A549 (cell line): ENCODE results near the gene EMX2. TPM values are rescaled to one million over a fixed set of nuclear protein-coding genes. Genes with fewer than 3 reads are reported as not detected.

Experiments used
- ATAC-seq, 2 experiments: fragments of 200-7000 bp in 1 of 2; fragments of >200 bp in 1 of 2; cut with Nextera tagmentation in 1 of 2; cut with Tn5 transposase in 1 of 2; 3 replicates each; pipeline versions ENCODE4 v1.8.0 to v1.9.1; 2018 to 2020; ENCODE audit warnings: mild to moderate bottlenecking in 1 of 2, moderate library complexity in 1 of 2
- CTCF ChIA-PET: fragments of 300-600 bp; sonication (Branson Sonifier 250); formaldehyde crosslinking; extraction: SDS; loops from one replicate; lab custom pipeline; 2021; ENCODE audit warnings: antibody characterized with exemption, inconsistent platforms; lab: Yijun Ruan, JAX
- POLR2A ChIA-PET: fragments of 350-600 bp; formaldehyde crosslinking; extraction: SDS; loops from one replicate; lab custom pipeline; 2021; ENCODE audit warnings: antibody characterized with exemption, inconsistent platforms; lab: Yijun Ruan, JAX
- DNase-seq, 2 experiments: peaks; one replicate each; pipeline versions ENCODE4 v3.0.0 to v3.0.0-alpha.2; 2011 to 2016; ENCODE audit warnings: low read depth in 1 of 2, low spot score in 1 of 2
- FAIRE-seq: peaks from 2 replicates; lab custom pipeline; 2011; peaks lifted over from hg19 to GRCh38; lab: Jason Lieb, UNC
- H3K27ac ChIP-seq, 2 experiments: fragments of >200 bp; sonication (Bioruptor Twin); formaldehyde crosslinking; 3 replicates each; pipeline ENCODE4 v1.5.1; 2016 to 2017
- H3K4me1 ChIP-seq: fragments of >200 bp; sonication (Bioruptor Twin); formaldehyde crosslinking; 3 replicates; pipeline ENCODE4 v1.6.1; 2016
- H3K4me2 ChIP-seq: fragments of >200 bp; sonication (Bioruptor Twin); formaldehyde crosslinking; 3 replicates; pipeline ENCODE4 v1.6.1; 2016
- H3K4me3 ChIP-seq: fragments of >200 bp; sonication (Bioruptor Twin); formaldehyde crosslinking; 3 replicates; pipeline ENCODE4 v1.5.1; 2016
- H3K9me3 ChIP-seq: fragments of >200 bp; sonication (Bioruptor Twin); formaldehyde crosslinking; 3 replicates; pipeline ENCODE4 v1.6.1; 2016
- ATOH8 ChIP-seq: fragments of 250-450 bp; sonication (Bioruptor Pico); IDR thresholded peaks from 2 replicates; pipeline ENCODE4 v1.5.0; 2020; ENCODE audit warnings: low read depth, mild to moderate bottlenecking, moderate library complexity
- BHLHE40 ChIP-seq: IDR thresholded peaks from 2 replicates; pipeline ENCODE4 v1.6.1; 2012; ENCODE audit warnings: low read depth, low read length, inconsistent platforms
- CEBPB ChIP-seq, 2 experiments: fragments of >200 bp in 1 of 2; sonication (Bioruptor Twin) in 1 of 2; formaldehyde crosslinking in 1 of 2; IDR thresholded peaks; 2 replicates each; pipeline ENCODE4 v1.6.1; 2012 to 2016
- CHD2 ChIP-seq: fragments of 150-350 bp; IDR thresholded peaks from 2 replicates; pipeline ENCODE4 v1.6.1; 2014; ENCODE audit warnings: low read length; ENCODE audit not compliant: partially characterized antibody
- CHD4 ChIP-seq: fragments of 200-600 bp; sonication (generic); IDR thresholded peaks from 2 replicates; pipeline ENCODE4 v1.6.1; 2016; ENCODE audit warnings: antibody characterized with exemption, mild to moderate bottlenecking, borderline replicate concordance
- EHF ChIP-seq: fragments of 250-450 bp; sonication (Bioruptor Pico); IDR thresholded peaks from 2 replicates; pipeline ENCODE4 v1.5.0; 2020; ENCODE audit warnings: mild to moderate bottlenecking
- FOSL2 ChIP-seq, 2 experiments: fragments of 450-650 bp in 1 of 2; fragments of >200 bp in 1 of 2; sonication (Bioruptor Twin) in 1 of 2; formaldehyde crosslinking; IDR thresholded peaks; 2 replicates each; pipeline versions ENCODE4 v1.5.0 to v1.6.1; 2016 to 2020; ENCODE audit warnings: mild to moderate bottlenecking in 1 of 2, moderate library complexity in 1 of 2
- FOXS1 ChIP-seq: fragments of 250-450 bp; sonication (Bioruptor Pico); IDR thresholded peaks from 2 replicates; pipeline ENCODE4 v1.5.0; 2020; ENCODE audit warnings: mild to moderate bottlenecking, moderate library complexity
- HEYL ChIP-seq: fragments of 250-450 bp; sonication (Bioruptor Pico); IDR thresholded peaks from 2 replicates; pipeline ENCODE4 v1.8.0; 2021; ENCODE audit warnings: mild to moderate bottlenecking, moderate library complexity
- MAFK ChIP-seq: fragments of 450-650 bp; IDR thresholded peaks from 2 replicates; pipeline ENCODE4 v1.6.1; 2014; ENCODE audit not compliant: partially characterized antibody
- MAX ChIP-seq: IDR thresholded peaks from 2 replicates; pipeline ENCODE4 v1.6.1; 2012
- MAZ ChIP-seq: fragments of 150-350 bp; IDR thresholded peaks from 2 replicates; pipeline ENCODE4 v1.6.1; 2014; ENCODE audit warnings: antibody characterized with exemption, low read depth, low read length, borderline replicate concordance
- NFE2L2 ChIP-seq: fragments of 150-350 bp; conservative IDR thresholded peaks from 2 replicates; pipeline ENCODE4 v1.6.1; 2014; ENCODE audit warnings: low read length
- PHF8 ChIP-seq: fragments of 200-600 bp; sonication (generic); IDR thresholded peaks from 2 replicates; pipeline ENCODE4 v1.6.1; 2016; ENCODE audit warnings: low read depth, mild to moderate bottlenecking, antibody characterized with exemption, moderate library complexity, borderline replicate concordance
- SMC3 ChIP-seq: fragments of >200 bp; sonication (Bioruptor Twin); formaldehyde crosslinking; IDR thresholded peaks from 3 replicates; pipeline ENCODE4 v1.6.1; 2018; ENCODE audit warnings: inconsistent platforms
- TP53 ChIP-seq: fragments of 250-450 bp; sonication (Bioruptor Pico); IDR thresholded peaks from 2 replicates; pipeline ENCODE4 v1.5.0; 2021; ENCODE audit warnings: mild to moderate bottlenecking, moderate library complexity
- ZNF302 ChIP-seq: fragments of 250-450 bp; sonication (Bioruptor Pico); IDR thresholded peaks from 2 replicates; pipeline ENCODE4 v1.9.0; 2021; ENCODE audit warnings: inconsistent platforms, mild to moderate bottlenecking, moderate library complexity
- ZSCAN20 ChIP-seq: fragments of 250-450 bp; sonication (Bioruptor Pico); IDR thresholded peaks from 2 replicates; pipeline ENCODE4 v1.8.0; 2022; ENCODE audit warnings: mild to moderate bottlenecking, moderate library complexity
- WGBS: methylation state at CpG from one replicate; pipeline ENCODE4 v1.1.6; 2017; ENCODE audit errors: missing lambda C conversion rate; 5-methylcytosine and 5-hydroxymethylcytosine counted together
- polyA plus RNA-seq, 4 experiments: library from polyadenylated mRNA; depleted of rRNA in 3 of 4; stranded (reverse); fragments of >200 nt; fragmentation: RNase III in 1 of 4; extraction: RNeasy Plus Mini Kit Qiagen cat#74134 plus additional on column Dnase treatment in 1 of 4; gene quantifications; 2 replicates in 3 of 4; 3 replicates in 1 of 4; pipeline ENCODE4 v1.2.3, GENCODE V29; 2011 to 2017
- TF ChIP-seq, protein P1 (sequence below): fragments of 200-600 bp; sonication (generic); IDR thresholded peaks from 2 replicates; pipeline ENCODE4 v1.6.1; 2016; ENCODE audit warnings: antibody characterized with exemption, mild to moderate bottlenecking, moderate library complexity
- TF ChIP-seq, protein P2 (sequence below): fragments of >200 bp; sonication (Bioruptor Twin); formaldehyde crosslinking; IDR thresholded peaks from 2 replicates; pipeline ENCODE4 v1.6.1; 2016
- TF ChIP-seq, protein P3 (sequence below): fragments of 150-350 bp; IDR thresholded peaks from 2 replicates; pipeline ENCODE4 v1.6.1; 2014; ENCODE audit warnings: low read depth, mild to moderate bottlenecking, low read length
- TF ChIP-seq, protein P4 (sequence below): fragments of >200 bp; sonication (Bioruptor Twin); formaldehyde crosslinking; IDR thresholded peaks from 3 replicates; pipeline ENCODE4 v1.5.1; 2016
- TF ChIP-seq, protein P5 (sequence below): IDR thresholded peaks from 2 replicates; pipeline ENCODE4 v1.6.1; 2012

The EMX2 gene
- polyA plus RNA-seq, 2 of the 4 experiments (the other 2 are of a cell fraction), result not detected

DNA sequence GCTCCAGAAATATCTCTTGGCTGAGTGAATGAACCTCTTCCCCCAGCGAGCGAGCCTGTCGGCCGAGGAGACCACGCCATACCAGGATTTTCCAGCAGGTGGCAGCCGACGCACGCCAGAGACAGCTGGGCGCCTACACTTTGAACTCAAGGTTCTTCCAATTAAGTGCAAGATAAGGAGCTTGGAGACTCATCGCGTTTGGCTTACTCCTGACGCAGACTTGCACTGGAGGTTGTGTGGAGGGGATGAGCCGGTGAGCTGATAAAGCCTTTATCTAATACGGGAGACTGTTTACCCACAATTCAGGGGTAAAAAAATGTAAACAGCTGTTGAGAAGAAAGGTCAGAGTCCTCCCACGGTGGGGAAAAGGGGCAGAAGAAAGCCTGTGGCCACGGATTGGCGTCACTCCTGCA is 45.9 kb upstream of the EMX2 start (continued):
- TF ChIP-seq, protein P1, sequence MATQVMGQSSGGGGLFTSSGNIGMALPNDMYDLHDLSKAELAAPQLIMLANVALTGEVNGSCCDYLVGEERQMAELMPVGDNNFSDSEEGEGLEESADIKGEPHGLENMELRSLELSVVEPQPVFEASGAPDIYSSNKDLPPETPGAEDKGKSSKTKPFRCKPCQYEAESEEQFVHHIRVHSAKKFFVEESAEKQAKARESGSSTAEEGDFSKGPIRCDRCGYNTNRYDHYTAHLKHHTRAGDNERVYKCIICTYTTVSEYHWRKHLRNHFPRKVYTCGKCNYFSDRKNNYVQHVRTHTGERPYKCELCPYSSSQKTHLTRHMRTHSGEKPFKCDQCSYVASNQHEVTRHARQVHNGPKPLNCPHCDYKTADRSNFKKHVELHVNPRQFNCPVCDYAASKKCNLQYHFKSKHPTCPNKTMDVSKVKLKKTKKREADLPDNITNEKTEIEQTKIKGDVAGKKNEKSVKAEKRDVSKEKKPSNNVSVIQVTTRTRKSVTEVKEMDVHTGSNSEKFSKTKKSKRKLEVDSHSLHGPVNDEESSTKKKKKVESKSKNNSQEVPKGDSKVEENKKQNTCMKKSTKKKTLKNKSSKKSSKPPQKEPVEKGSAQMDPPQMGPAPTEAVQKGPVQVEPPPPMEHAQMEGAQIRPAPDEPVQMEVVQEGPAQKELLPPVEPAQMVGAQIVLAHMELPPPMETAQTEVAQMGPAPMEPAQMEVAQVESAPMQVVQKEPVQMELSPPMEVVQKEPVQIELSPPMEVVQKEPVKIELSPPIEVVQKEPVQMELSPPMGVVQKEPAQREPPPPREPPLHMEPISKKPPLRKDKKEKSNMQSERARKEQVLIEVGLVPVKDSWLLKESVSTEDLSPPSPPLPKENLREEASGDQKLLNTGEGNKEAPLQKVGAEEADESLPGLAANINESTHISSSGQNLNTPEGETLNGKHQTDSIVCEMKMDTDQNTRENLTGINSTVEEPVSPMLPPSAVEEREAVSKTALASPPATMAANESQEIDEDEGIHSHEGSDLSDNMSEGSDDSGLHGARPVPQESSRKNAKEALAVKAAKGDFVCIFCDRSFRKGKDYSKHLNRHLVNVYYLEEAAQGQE, result no peak
- TF ChIP-seq NFE2L2 (no peak), ATOH8 (no peak), ZNF302 (CRISPR knock-in tag) (no peak), SMC3 (peak; percentile 92)
- TF ChIP-seq, protein P2, sequence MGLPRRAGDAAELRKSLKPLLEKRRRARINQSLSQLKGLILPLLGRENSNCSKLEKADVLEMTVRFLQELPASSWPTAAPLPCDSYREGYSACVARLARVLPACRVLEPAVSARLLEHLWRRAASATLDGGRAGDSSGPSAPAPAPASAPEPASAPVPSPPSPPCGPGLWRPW, result no peak
- TF ChIP-seq, protein P3, sequence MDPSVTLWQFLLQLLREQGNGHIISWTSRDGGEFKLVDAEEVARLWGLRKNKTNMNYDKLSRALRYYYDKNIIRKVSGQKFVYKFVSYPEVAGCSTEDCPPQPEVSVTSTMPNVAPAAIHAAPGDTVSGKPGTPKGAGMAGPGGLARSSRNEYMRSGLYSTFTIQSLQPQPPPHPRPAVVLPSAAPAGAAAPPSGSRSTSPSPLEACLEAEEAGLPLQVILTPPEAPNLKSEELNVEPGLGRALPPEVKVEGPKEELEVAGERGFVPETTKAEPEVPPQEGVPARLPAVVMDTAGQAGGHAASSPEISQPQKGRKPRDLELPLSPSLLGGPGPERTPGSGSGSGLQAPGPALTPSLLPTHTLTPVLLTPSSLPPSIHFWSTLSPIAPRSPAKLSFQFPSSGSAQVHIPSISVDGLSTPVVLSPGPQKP, result no peak

- Histone ChIP-seq H3K4me3 (no peak overlapping the region), H3K4me1 (no peaks in the 10 kb centered on the region), H3K27ac (no peak overlapping the region), H3K9me3 (peaks cover 12% of the 10 kb centered on the region; the same call in 1 of the 3 replicates), H3K4me2 (no peak overlapping the region)
- 64% methylated on average over 6 of the region's 6 CpGs for WGBS
- DNase-seq, result no peak
- TF ChIP-seq, protein P2, result no peak
- TF ChIP-seq HEYL (CRISPR knock-in tag) (no peak), MAX (no peak), EHF (CRISPR knock-in tag) (no peak), FOSL2 (IDR thresholded peaks at IDR 0.05) (no peak), FOSL2 (CRISPR knock-in tag; IDR thresholded peaks at IDR 0.05) (no peak), NFE2L2 (no peak), BHLHE40 (no peak), PHF8 (no peak), CHD4 (no peak), CHD2 (no peak), FOXS1 (CRISPR knock-in tag) (no peak), MAZ (no peak), MAFK (no peak), CEBPB (IDR thresholded peaks at IDR 0.05) (no peak), ZSCAN20 (no peak), TP53 (no peak)
- TF ChIP-seq, protein P4, sequence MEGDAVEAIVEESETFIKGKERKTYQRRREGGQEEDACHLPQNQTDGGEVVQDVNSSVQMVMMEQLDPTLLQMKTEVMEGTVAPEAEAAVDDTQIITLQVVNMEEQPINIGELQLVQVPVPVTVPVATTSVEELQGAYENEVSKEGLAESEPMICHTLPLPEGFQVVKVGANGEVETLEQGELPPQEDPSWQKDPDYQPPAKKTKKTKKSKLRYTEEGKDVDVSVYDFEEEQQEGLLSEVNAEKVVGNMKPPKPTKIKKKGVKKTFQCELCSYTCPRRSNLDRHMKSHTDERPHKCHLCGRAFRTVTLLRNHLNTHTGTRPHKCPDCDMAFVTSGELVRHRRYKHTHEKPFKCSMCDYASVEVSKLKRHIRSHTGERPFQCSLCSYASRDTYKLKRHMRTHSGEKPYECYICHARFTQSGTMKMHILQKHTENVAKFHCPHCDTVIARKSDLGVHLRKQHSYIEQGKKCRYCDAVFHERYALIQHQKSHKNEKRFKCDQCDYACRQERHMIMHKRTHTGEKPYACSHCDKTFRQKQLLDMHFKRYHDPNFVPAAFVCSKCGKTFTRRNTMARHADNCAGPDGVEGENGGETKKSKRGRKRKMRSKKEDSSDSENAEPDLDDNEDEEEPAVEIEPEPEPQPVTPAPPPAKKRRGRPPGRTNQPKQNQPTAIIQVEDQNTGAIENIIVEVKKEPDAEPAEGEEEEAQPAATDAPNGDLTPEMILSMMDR, result no peak
- TF ChIP-seq, protein P5, sequence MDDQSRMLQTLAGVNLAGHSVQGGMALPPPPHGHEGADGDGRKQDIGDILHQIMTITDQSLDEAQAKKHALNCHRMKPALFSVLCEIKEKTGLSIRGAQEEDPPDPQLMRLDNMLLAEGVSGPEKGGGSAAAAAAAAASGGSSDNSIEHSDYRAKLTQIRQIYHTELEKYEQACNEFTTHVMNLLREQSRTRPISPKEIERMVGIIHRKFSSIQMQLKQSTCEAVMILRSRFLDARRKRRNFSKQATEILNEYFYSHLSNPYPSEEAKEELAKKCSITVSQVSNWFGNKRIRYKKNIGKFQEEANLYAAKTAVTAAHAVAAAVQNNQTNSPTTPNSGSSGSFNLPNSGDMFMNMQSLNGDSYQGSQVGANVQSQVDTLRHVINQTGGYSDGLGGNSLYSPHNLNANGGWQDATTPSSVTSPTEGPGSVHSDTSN, result no peak
- TF ChIP-seq, protein P1, result no peak
- no peak for ATAC-seq
- CTCF ChIA-PET, result interaction anchor here (0.6 to 6.6 kb wide), 21 partner anchors 9 to 978 kb away, joined by 3 to 105 read pairs (median 6); no protein-coding TSS in a partner anchor
- POLR2A ChIA-PET, result no interaction called here
- no peak for FAIRE-seq
These were observed 44.8 kb upstream of the EMX2 start for GRCh38 chr10:117497736-117498135.
